ENCODE measurements around the gene MYO18A.
"Not testable (repeated sequence)": the region's sequence is repeated elsewhere in the genome, so short reads cannot be mapped to it uniquely, and the experiment has no call there.

The MYO18A gene, protein sequence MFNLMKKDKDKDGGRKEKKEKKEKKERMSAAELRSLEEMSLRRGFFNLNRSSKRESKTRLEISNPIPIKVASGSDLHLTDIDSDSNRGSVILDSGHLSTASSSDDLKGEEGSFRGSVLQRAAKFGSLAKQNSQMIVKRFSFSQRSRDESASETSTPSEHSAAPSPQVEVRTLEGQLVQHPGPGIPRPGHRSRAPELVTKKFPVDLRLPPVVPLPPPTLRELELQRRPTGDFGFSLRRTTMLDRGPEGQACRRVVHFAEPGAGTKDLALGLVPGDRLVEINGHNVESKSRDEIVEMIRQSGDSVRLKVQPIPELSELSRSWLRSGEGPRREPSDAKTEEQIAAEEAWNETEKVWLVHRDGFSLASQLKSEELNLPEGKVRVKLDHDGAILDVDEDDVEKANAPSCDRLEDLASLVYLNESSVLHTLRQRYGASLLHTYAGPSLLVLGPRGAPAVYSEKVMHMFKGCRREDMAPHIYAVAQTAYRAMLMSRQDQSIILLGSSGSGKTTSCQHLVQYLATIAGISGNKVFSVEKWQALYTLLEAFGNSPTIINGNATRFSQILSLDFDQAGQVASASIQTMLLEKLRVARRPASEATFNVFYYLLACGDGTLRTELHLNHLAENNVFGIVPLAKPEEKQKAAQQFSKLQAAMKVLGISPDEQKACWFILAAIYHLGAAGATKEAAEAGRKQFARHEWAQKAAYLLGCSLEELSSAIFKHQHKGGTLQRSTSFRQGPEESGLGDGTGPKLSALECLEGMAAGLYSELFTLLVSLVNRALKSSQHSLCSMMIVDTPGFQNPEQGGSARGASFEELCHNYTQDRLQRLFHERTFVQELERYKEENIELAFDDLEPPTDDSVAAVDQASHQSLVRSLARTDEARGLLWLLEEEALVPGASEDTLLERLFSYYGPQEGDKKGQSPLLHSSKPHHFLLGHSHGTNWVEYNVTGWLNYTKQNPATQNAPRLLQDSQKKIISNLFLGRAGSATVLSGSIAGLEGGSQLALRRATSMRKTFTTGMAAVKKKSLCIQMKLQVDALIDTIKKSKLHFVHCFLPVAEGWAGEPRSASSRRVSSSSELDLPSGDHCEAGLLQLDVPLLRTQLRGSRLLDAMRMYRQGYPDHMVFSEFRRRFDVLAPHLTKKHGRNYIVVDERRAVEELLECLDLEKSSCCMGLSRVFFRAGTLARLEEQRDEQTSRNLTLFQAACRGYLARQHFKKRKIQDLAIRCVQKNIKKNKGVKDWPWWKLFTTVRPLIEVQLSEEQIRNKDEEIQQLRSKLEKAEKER (N-terminal part only)

DNA sequence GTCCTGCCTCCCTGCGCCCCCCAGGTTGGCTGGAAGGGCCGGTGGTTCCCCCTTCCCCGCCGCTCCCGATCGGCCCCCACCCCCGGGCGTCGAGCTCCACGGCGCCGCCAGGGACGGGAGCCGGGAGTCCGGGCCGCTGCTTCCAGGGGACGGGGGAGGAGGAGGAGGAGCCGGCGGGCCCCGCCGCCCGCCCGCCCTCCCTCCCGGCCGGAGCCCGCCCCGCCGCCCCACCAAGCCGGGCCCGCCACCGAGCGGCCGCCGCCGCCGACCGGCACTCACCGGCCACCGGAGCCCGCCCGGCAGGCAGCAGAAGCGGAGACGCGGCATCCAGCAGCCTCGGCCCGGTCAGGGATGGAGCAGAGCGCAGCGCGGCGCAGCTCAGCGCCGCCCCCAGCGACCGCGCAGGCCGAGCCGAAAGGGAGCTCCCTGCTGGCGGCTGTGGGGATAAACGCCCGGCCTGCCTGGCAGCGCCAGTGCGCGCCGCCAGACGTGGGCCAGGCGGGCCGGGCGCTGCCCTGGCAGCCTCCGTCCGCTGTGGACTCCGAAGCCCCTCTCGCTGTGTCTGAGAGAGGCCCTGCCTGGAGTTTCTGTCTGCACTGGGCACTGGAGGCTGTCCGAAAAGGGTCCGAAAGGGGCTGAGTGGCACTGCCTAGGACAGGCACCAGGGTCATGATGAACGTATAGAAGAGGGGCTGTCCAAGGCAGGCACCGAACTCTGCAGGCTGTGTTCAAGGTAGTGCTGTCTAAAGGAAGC, at the start of gene MYO18A:
TSS of gene MYO18A (minus strand) at position 365 of the 754 bp plus-strand sequence. CDS start 13,458 bp downstream, outside the sequence.
- Histone ChIP-seq H3K36me3 (ENCODE audit: control insufficient read depth in 2 of 2, insufficient read depth in 2 of 2, low read length in 2 of 2) (no peaks in the 10 kb centered on the region), H3K4me1 (ENCODE audit: control insufficient read depth in 2 of 2, insufficient read depth in 2 of 2, low read length in 2 of 2) (peaks cover 43 to 47% of the 10 kb centered on the region in 2 donors)

DNA sequence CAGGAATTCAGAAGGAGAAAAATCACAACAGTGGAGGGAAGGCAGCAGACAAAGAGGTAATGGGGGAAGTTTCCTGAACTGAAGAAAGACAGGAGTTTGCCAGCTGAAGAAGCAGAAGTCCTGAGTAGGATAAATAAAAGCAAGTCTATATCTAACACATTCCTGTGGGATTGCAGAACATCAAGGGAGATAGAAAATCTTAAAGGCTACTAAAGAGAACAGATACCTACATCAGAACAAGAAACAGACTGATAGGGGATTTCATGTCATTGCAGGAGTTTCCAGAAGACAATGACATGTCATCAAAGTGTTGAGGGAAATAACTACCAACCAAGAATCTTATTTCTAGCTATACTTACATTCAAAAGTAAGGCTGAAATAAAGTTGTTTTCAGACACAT, 45.2 kb upstream of the MYO18A start:
- Histone ChIP-seq H3K9ac (ENCODE audit: low read depth in 1 of 2, low read length in 2 of 2) (no peak overlapping the region), H3K27ac (ENCODE audit: low read depth in 2 of 2, low read length in 2 of 2) (no peak overlapping the region), H3K36me3 (ENCODE audit: control insufficient read depth in 2 of 2, insufficient read depth in 2 of 2, low read length in 2 of 2) (no peaks in the 10 kb centered on the region), H3K9me3 (ENCODE audit: control insufficient read depth in 2 of 2, low read length in 2 of 2) (no peaks in the 10 kb centered on the region), H3K4me1 (ENCODE audit: control insufficient read depth in 2 of 2, insufficient read depth in 2 of 2, low read length in 2 of 2) (no peaks in the 10 kb centered on the region), H3K4me3 (ENCODE audit: low read length in 2 of 2) (no peak overlapping the region), H3K27me3 (ENCODE audit: control insufficient read depth in 2 of 2, insufficient read depth in 2 of 2, low read length in 2 of 2) (no peaks in the 10 kb centered on the region)

More for the DNA sequence above, at the start of gene MYO18A:
- peak within 1 kb of the TSS; percentile 87 to 90 for H3K9ac ChIP-seq (ENCODE audit: low read depth in 1 of 2, low read length in 2 of 2)
- H3K27me3 ChIP-seq (ENCODE audit: control insufficient read depth in 2 of 2, insufficient read depth in 2 of 2, low read length in 2 of 2): no peaks in the 10 kb centered on the region
- peak within 1 kb of the TSS; percentile 70 to 73 for H3K4me3 ChIP-seq (ENCODE audit: low read length in 2 of 2)
- peak within 1 kb of the TSS; percentile 94 to 97 for H3K27ac ChIP-seq (ENCODE audit: low read depth in 2 of 2, low read length in 2 of 2)
- H3K9me3 ChIP-seq (ENCODE audit: control insufficient read depth in 2 of 2, low read length in 2 of 2): no peaks in the 10 kb centered on the region

DNA sequence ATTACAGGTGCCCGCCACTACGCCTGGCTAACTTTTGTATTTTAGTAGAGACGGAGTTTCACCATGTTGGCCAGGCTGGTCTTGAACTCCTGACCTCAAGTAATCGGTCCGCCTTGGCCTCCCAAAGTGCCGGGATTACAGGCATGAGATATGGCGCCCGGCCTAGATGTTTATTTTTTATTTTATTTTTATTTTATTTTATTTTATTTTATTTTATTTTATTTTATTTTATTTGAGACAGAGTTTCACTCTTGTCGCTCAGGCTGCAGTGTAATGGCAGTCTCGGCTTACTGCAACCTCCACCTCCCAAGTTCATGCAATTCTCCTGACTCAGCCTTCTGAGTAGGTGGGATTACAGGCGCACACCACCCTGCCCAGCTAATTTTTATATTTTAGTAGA, 41.1 kb upstream of the MYO18A start:
- H3K9ac ChIP-seq (ENCODE audit: low read depth in 1 of 2, low read length in 2 of 2); H3K4me3 ChIP-seq (ENCODE audit: low read length in 2 of 2); H3K4me1 ChIP-seq (ENCODE audit: control insufficient read depth in 2 of 2, insufficient read depth in 2 of 2, low read length in 2 of 2); H3K36me3 ChIP-seq (ENCODE audit: control insufficient read depth in 2 of 2, insufficient read depth in 2 of 2, low read length in 2 of 2); H3K27ac ChIP-seq (ENCODE audit: low read depth in 2 of 2, low read length in 2 of 2); H3K9me3 ChIP-seq (ENCODE audit: control insufficient read depth in 2 of 2, low read length in 2 of 2); H3K27me3 ChIP-seq (ENCODE audit: control insufficient read depth in 2 of 2, insufficient read depth in 2 of 2, low read length in 2 of 2): not testable (repeated sequence)

DNA sequence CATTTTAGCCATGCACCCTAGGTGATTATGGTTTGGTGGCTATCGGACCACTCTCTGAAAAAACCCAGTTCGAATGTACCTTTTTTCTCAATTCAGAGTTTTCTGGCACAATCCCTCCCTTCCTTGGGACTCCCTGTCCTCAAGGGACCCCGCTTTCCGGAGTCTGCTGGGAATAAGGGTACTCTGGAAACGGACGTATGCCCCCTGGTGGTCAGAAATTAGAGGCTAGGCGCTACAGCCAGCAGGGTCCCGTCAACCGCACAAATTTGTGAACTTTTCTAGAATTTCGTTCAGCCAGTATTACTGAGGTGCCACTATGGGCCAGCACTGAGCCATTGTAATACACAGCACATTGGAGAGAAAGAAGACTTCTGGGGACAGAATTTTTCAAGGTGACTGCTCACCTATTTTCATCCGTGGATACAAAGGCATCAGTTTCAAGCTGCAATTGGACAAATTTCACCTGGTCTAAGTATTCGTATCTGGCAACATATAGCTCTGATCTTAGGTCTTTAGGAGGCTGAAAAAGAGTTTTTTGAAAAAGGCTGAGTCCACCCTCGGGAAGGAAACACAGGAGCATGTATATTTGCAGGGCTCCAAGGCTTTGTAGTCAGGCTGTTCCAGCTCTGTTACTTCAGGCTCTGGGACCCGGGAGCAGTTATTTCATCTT, 39.3 kb upstream of the MYO18A start:
- Histone ChIP-seq H3K9me3 (ENCODE audit: control insufficient read depth in 2 of 2, low read length in 2 of 2) (no peaks in the 10 kb centered on the region), H3K27ac (ENCODE audit: low read depth in 2 of 2, low read length in 2 of 2) (no peak overlapping the region), H3K9ac (ENCODE audit: low read depth in 1 of 2, low read length in 2 of 2) (no peak overlapping the region), H3K36me3 (ENCODE audit: control insufficient read depth in 2 of 2, insufficient read depth in 2 of 2, low read length in 2 of 2) (no peaks in the 10 kb centered on the region), H3K27me3 (ENCODE audit: control insufficient read depth in 2 of 2, insufficient read depth in 2 of 2, low read length in 2 of 2) (no peaks in the 10 kb centered on the region), H3K4me1 (ENCODE audit: control insufficient read depth in 2 of 2, insufficient read depth in 2 of 2, low read length in 2 of 2) (peaks cover 3% of the 10 kb centered on the region in 2 donors), H3K4me3 (ENCODE audit: low read length in 2 of 2) (peak overlapping the region in 1 of 2 donors; percentile 14)

DNA sequence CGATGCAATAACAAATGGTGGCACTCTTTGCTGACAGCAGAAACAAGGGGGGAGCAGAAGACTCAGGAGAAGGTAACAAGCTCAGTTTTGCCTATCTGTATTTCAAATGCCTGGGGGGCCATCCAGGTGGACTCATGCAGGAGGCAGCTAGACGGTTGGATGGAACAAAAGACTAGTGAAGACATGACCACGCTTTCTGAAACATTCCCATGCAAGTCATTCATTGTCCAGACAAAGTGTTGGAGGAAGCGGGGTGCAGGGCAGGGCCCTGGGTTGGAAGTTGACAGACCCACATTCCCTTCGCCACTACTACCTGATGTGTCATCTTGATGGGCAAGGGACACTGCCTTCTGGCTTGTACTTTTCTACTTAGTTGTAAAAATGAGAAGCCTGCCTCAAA, 36.7 kb upstream of the MYO18A start:
- Histone ChIP-seq H3K27ac (ENCODE audit: low read depth in 2 of 2, low read length in 2 of 2) (no peak overlapping the region), H3K9me3 (ENCODE audit: control insufficient read depth in 2 of 2, low read length in 2 of 2) (no peaks in the 10 kb centered on the region), H3K4me3 (ENCODE audit: low read length in 2 of 2) (no peak overlapping the region), H3K9ac (ENCODE audit: low read depth in 1 of 2, low read length in 2 of 2) (no peak overlapping the region), H3K36me3 (ENCODE audit: control insufficient read depth in 2 of 2, insufficient read depth in 2 of 2, low read length in 2 of 2) (no peaks in the 10 kb centered on the region), H3K4me1 (ENCODE audit: control insufficient read depth in 2 of 2, insufficient read depth in 2 of 2, low read length in 2 of 2) (peaks cover 3% of the 10 kb centered on the region in 2 donors), H3K27me3 (ENCODE audit: control insufficient read depth in 2 of 2, insufficient read depth in 2 of 2, low read length in 2 of 2) (no peaks in the 10 kb centered on the region)

DNA sequence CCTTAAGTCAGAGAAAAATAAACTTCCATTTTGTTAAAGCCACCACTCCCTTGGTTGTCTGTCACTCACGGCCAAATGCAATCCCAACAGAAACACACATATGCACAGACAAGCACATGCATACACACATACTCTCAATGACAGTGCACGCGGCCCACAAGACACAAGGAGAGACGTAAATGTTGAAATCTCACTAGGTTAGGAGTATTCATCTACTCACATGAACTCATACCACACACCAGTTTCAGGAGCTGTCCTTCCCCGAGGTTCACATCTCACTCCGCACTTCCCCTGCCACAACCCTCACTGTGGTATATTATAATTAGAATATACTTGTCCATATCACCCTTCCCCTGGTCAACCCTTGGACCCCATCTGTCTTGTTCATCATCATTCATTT, 36.0 kb upstream of the MYO18A start:
- Histone ChIP-seq H3K4me1 (ENCODE audit: control insufficient read depth in 2 of 2, insufficient read depth in 2 of 2, low read length in 2 of 2) (peaks cover 3% of the 10 kb centered on the region in 2 donors), H3K9ac (ENCODE audit: low read depth in 1 of 2, low read length in 2 of 2) (no peak overlapping the region), H3K27ac (ENCODE audit: low read depth in 2 of 2, low read length in 2 of 2) (no peak overlapping the region), H3K4me3 (ENCODE audit: low read length in 2 of 2) (no peak overlapping the region), H3K9me3 (ENCODE audit: control insufficient read depth in 2 of 2, low read length in 2 of 2) (no peaks in the 10 kb centered on the region), H3K27me3 (ENCODE audit: control insufficient read depth in 2 of 2, insufficient read depth in 2 of 2, low read length in 2 of 2) (no peaks in the 10 kb centered on the region), H3K36me3 (ENCODE audit: control insufficient read depth in 2 of 2, insufficient read depth in 2 of 2, low read length in 2 of 2) (no peaks in the 10 kb centered on the region)

DNA sequence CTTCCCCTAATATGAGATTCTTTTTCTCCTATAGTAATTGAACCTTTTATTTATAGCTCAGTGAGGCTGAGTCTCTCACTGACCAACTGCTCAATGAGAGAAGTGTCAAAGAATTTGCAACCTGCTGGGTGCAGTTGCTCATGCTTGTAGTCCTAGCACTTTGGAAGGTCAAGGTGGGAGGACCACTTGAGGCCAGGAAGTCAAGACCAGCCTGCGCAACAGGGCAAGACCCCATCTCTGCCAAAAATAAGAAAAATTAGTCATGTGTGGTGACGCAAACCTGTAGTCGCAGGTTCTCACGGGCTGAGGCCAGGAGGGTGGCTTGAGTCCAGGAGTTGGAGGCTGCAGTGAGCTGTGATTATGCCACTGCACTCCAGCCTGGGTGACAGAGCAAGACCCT, 35.5 kb upstream of the MYO18A start:
- Histone ChIP-seq H3K36me3 (ENCODE audit: control insufficient read depth in 2 of 2, insufficient read depth in 2 of 2, low read length in 2 of 2) (no peaks in the 10 kb centered on the region), H3K27ac (ENCODE audit: low read depth in 2 of 2, low read length in 2 of 2) (no peak overlapping the region), H3K4me3 (ENCODE audit: low read length in 2 of 2) (no peak overlapping the region), H3K27me3 (ENCODE audit: control insufficient read depth in 2 of 2, insufficient read depth in 2 of 2, low read length in 2 of 2) (no peaks in the 10 kb centered on the region), H3K9me3 (ENCODE audit: control insufficient read depth in 2 of 2, low read length in 2 of 2) (no peaks in the 10 kb centered on the region), H3K4me1 (ENCODE audit: control insufficient read depth in 2 of 2, insufficient read depth in 2 of 2, low read length in 2 of 2) (peaks cover 3% of the 10 kb centered on the region in 2 donors), H3K9ac (ENCODE audit: low read depth in 1 of 2, low read length in 2 of 2) (no peak overlapping the region)

DNA sequence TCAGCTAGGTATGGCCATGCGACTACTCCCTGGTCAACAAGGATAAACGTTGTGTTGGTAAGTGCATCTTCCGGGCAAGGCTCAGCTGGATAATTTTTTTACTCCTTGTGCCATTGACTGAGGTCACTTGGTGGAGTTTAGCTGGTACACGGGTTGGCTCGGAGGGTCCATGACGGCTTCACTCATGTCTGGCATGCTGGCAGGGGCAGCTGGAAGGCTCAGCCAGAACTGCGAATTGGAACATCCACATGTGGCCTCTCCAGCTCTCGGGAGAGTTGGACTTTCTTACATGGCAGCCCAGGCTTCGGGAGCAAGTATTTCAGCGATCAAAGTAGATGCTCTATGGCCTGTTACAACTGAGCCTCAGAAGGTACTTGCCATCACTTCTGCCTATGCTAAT, 35.0 kb upstream of the MYO18A start:
- Histone ChIP-seq H3K27me3 (ENCODE audit: control insufficient read depth in 2 of 2, insufficient read depth in 2 of 2, low read length in 2 of 2) (no peaks in the 10 kb centered on the region), H3K4me1 (ENCODE audit: control insufficient read depth in 2 of 2, insufficient read depth in 2 of 2, low read length in 2 of 2) (peaks cover 3% of the 10 kb centered on the region in 2 donors), H3K27ac (ENCODE audit: low read depth in 2 of 2, low read length in 2 of 2) (no peak overlapping the region), H3K4me3 (ENCODE audit: low read length in 2 of 2) (no peak overlapping the region), H3K9ac (ENCODE audit: low read depth in 1 of 2, low read length in 2 of 2) (no peak overlapping the region), H3K9me3 (ENCODE audit: control insufficient read depth in 2 of 2, low read length in 2 of 2) (no peaks in the 10 kb centered on the region), H3K36me3 (ENCODE audit: control insufficient read depth in 2 of 2, insufficient read depth in 2 of 2, low read length in 2 of 2) (no peaks in the 10 kb centered on the region)
